Endothelial cell of umbilical vein (primary cell): ENCODE measurements around the gene CCL13. TPM values are rescaled to one million over a fixed set of nuclear protein-coding genes. Genes with fewer than 3 reads are reported as not detected.

Experiments
- BruUV-seq: library from RNA; stranded (reverse); fragments of 400-500 nt; replicated peaks from 2 replicates; lab custom pipeline; 2021; lab: Mats Ljungman, UMichigan
- CTCF ChIA-PET: fragments of 300-600, 350-600 bp; sonication (Branson Sonifier 250); formaldehyde crosslinking; loops from one replicate; lab custom pipeline; 2021; ENCODE audit warnings: antibody characterized with exemption, inconsistent platforms; lab: Charles Lee
- POLR2A ChIA-PET: fragments of 300-600, 350-600 bp; sonication (Branson Sonifier 250); formaldehyde crosslinking; loops from one replicate; lab custom pipeline; 2021; ENCODE audit warnings: antibody characterized with exemption, inconsistent platforms; lab: Charles Lee
- DNase-seq: peaks from one replicate; pipeline ENCODE4 v3.0.0-alpha.2; 2011; ENCODE audit warnings: low read depth, low spot score
- FAIRE-seq: peaks from 2 replicates; lab custom pipeline; 2011; peaks lifted over from hg19 to GRCh38; lab: Jason Lieb, UNC
- H2AFZ ChIP-seq: 2 replicates; pipeline ENCODE4 v1.6.0; 2012; ENCODE audit warnings: low read depth, low read length, control low read depth, inconsistent platforms
- H3K27ac ChIP-seq: 2 replicates; pipeline ENCODE4 v1.5.1; 2011; ENCODE audit warnings: low read depth, mild to moderate bottlenecking, control low read depth, low read length, moderate library complexity; ENCODE audit not compliant: insufficient read depth
- H3K27me3 ChIP-seq, 2 experiments: 2 replicates each; pipeline versions ENCODE4 v1.6.0 to v1.6.1; 2011; ENCODE audit warnings: low read length in 2 of 2, mixed read lengths in 1 of 2; ENCODE audit not compliant: control insufficient read depth in 2 of 2, insufficient read depth in 2 of 2
- H3K36me3 ChIP-seq, 2 experiments: 2 replicates in 1 of 2; 3 replicates in 1 of 2; pipeline ENCODE4 v1.5.1; 2011; ENCODE audit warnings: low read length in 2 of 2, mild to moderate bottlenecking in 1 of 2, moderate library complexity in 1 of 2; ENCODE audit not compliant: control insufficient read depth in 2 of 2, insufficient read depth in 2 of 2; ENCODE audit errors: extremely low read depth in 1 of 2
- H3K4me1 ChIP-seq: 3 replicates; pipeline ENCODE4 v1.5.1; 2011; ENCODE audit warnings: mild to moderate bottlenecking, low read length; ENCODE audit not compliant: control insufficient read depth, insufficient read depth; ENCODE audit errors: extremely low read depth
- H3K4me2 ChIP-seq: 2 replicates; pipeline ENCODE4 v1.6.1; 2011; ENCODE audit warnings: low read length, control low read depth, mixed read lengths; ENCODE audit not compliant: insufficient read depth
- H3K4me3 ChIP-seq, 3 experiments: fragments of 200-600 bp in 1 of 3; sonication (generic), shearing (Covaris generic) in 1 of 3; replicated peaks in 1 of 3; 2 replicates each; pipeline ENCODE4 v1.5.1; 2011 to 2016; ENCODE audit warnings: control low read depth in 3 of 3, low read length in 3 of 3, mild to moderate bottlenecking in 2 of 3, inconsistent platforms in 1 of 3, low read depth in 1 of 3, moderate library complexity in 1 of 3; ENCODE audit not compliant: insufficient read depth in 1 of 3
- H3K79me2 ChIP-seq: 2 replicates; pipeline ENCODE4 v1.6.0; 2012; ENCODE audit warnings: low read length, inconsistent platforms; ENCODE audit not compliant: control insufficient read depth, insufficient read depth
- H3K9ac ChIP-seq: replicated peaks from 2 replicates; pipeline ENCODE3; 2011; ENCODE audit warnings: low read length, control low read depth; ENCODE audit not compliant: insufficient read depth; ENCODE audit errors: extremely low read depth
- H3K9me1 ChIP-seq: replicated peaks from 3 replicates; pipeline ENCODE4 v1.6.0; 2011; ENCODE audit warnings: mild to moderate bottlenecking, low read length; ENCODE audit not compliant: control insufficient read depth, insufficient read depth; ENCODE audit errors: extremely low read depth
- H3K9me3 ChIP-seq: replicated peaks from 2 replicates; pipeline ENCODE4 v1.5.1; 2012; ENCODE audit warnings: low read length, inconsistent platforms; ENCODE audit not compliant: control insufficient read depth, insufficient read depth
- H4K20me1 ChIP-seq: replicated peaks from 2 replicates; pipeline ENCODE3; 2011; ENCODE audit warnings: mild to moderate bottlenecking, low read length; ENCODE audit not compliant: control insufficient read depth, insufficient read depth; ENCODE audit errors: extremely low read depth
- CTCF ChIP-seq, 2 donors: IDR thresholded peaks; 1 replicate in 1 of 2; 2 replicates in 1 of 2; pipeline ENCODE4 v1.5.1; 2011; ENCODE audit warnings: low read length in 2 of 2, mild to moderate bottlenecking in 2 of 2, moderate library complexity in 2 of 2, control low read depth in 1 of 2, inconsistent platforms in 1 of 2, low read depth in 1 of 2; ENCODE audit not compliant: insufficient read depth in 1 of 2; ENCODE audit errors: extremely low read depth in 1 of 2
- EZH2 ChIP-seq: IDR thresholded peaks from 2 replicates; pipeline ENCODE4 v1.6.1; 2012; ENCODE audit warnings: borderline replicate concordance, low read depth, mild to moderate bottlenecking, moderate library complexity, low read length, inconsistent platforms; ENCODE audit not compliant: severe bottlenecking
- FOS ChIP-seq: IDR thresholded peaks from 2 replicates; pipeline ENCODE4 v1.6.1; 2011; ENCODE audit warnings: mild to moderate bottlenecking, low read length, moderate library complexity, borderline replicate concordance; ENCODE audit not compliant: insufficient read depth
- GATA2 ChIP-seq: IDR thresholded peaks from 2 replicates; pipeline ENCODE4 v1.7.0; 2011; ENCODE audit warnings: low read depth, mild to moderate bottlenecking, moderate library complexity, mixed read lengths, low read length; ENCODE audit not compliant: insufficient read length, insufficient read depth
- JUN ChIP-seq: IDR thresholded peaks from 2 replicates; pipeline ENCODE4 v1.6.1; 2011; ENCODE audit warnings: borderline replicate concordance, low read depth; ENCODE audit not compliant: insufficient read length, insufficient read depth
- MYC ChIP-seq: IDR thresholded peaks from one replicate; pipeline ENCODE4 v1.6.1; 2011; ENCODE audit warnings: mild to moderate bottlenecking, low read depth, low read length
- POLR2A ChIP-seq: IDR thresholded peaks from 2 replicates; pipeline ENCODE4 v1.6.1; 2012; ENCODE audit warnings: low read depth, mild to moderate bottlenecking, control low read depth, low read length
- POLR2AphosphoS5 ChIP-seq: IDR thresholded peaks from 2 replicates; pipeline ENCODE4 v1.6.1; 2012; ENCODE audit warnings: low read depth, mild to moderate bottlenecking, control low read depth, low read length, moderate library complexity; ENCODE audit not compliant: insufficient read depth
- dilution Hi-C: fragments of 300-500 bp; cut with MboI; formaldehyde crosslinking; loops from one replicate; pipeline ENCODE4 v1.15.0; 2019; ENCODE audit warnings: low sequenced_read_pairs; ENCODE audit not compliant: extremely low pct_ligation_motif_present
- intact Hi-C: fragments of 100-400 bp; cut with micrococcal nuclease; formaldehyde crosslinking; loops from one replicate; pipeline ENCODE4 v1.10.0; 2022
- polyA plus RNA-seq, 4 experiments: library from polyadenylated mRNA; depleted of rRNA in 3 of 4; stranded (reverse) in 3 of 4; unstranded in 1 of 4; fragments of >200 nt; gene quantifications; 2 replicates each; pipeline versions ENCODE4 v1.2.1 to v1.2.3, GENCODE V29; 2011 to 2012; ENCODE audit warnings: missing spikeins in 1 of 4
- total RNA-seq: library from RNA; stranded (reverse); gene quantifications from 2 replicates; pipeline ENCODE4 v1.2.3, GENCODE V29; 2021
- TF ChIP-seq, protein P1 (sequence below): IDR thresholded peaks from 2 replicates; pipeline ENCODE4 v1.6.1; 2011; ENCODE audit not compliant: insufficient read depth, insufficient read length

CCL13 gene
- total and polyA plus RNA-seq, 2 donors (not counting 3 experiments of a cell fraction or from before 2014, with no cell fraction given) = not detected

- no peaks in the 10 kb centered on the region for H3K36me3 ChIP-seq
- H3K79me2 ChIP-seq = no peaks in the 10 kb centered on the region
- TF ChIP-seq POLR2AphosphoS5 (no peak), JUN (no peak), POLR2A (no peak), GATA2 (no peak), CTCF (IDR thresholded peaks at IDR 0.05; ENCODE audit: extremely low read depth in 1 of 2, insufficient read depth in 1 of 2, low read depth in 1 of 2, low read length in 2 of 2) (no peak), MYC (no peak), FOS (no peak), EZH2 (no peak)
- TF ChIP-seq, protein P1, sequence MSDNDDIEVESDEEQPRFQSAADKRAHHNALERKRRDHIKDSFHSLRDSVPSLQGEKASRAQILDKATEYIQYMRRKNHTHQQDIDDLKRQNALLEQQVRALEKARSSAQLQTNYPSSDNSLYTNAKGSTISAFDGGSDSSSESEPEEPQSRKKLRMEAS = no peak
- H3K4me2 ChIP-seq = no peak overlapping the region
- no peaks in the 10 kb centered on the region for H3K9me3 ChIP-seq
- dilution Hi-C loops (loop anchor here (25.0 kb wide), 1 partner anchor 100 kb away; no protein-coding TSS in a partner anchor), intact Hi-C loops (no loop called here)
- no peaks in the 10 kb centered on the region for H4K20me1 ChIP-seq
- DNase-seq (no peak), FAIRE-seq (no peak)
- no peak overlapping the region for H3K9ac ChIP-seq
- H3K27me3 ChIP-seq = peaks cover 25 to 33% of the 10 kb centered on the region in 2 experiments
- no peak overlapping the region for H3K4me3 ChIP-seq
- ChIA-PET CTCF (interaction anchor here (1.0 to 8.7 kb wide), 2 partner anchors 49 to 110 kb away, joined by 3 to 202 read pairs; no protein-coding TSS in a partner anchor), POLR2A (no interaction called here)
- no TSS peak for BruUV-seq
- H3K27ac ChIP-seq = no peak overlapping the region
- no peaks in the 10 kb centered on the region for H3K9me1 ChIP-seq
- H3K4me1 ChIP-seq = no peaks in the 10 kb centered on the region
- H2AFZ ChIP-seq = no peak overlapping the region
These were observed 44.2 kb upstream of the CCL13 start for GRCh38 chr17:34312080-34312479.
